ENCODE results near the gene KIF5C. TPM values are rescaled to one million over a fixed set of nuclear protein-coding genes. Genes with fewer than 3 reads are reported as not detected.

KIF5C gene
- total RNA-seq, 2 experiments from 2014 or later = 13.5 to 14.1 TPM

DNA sequence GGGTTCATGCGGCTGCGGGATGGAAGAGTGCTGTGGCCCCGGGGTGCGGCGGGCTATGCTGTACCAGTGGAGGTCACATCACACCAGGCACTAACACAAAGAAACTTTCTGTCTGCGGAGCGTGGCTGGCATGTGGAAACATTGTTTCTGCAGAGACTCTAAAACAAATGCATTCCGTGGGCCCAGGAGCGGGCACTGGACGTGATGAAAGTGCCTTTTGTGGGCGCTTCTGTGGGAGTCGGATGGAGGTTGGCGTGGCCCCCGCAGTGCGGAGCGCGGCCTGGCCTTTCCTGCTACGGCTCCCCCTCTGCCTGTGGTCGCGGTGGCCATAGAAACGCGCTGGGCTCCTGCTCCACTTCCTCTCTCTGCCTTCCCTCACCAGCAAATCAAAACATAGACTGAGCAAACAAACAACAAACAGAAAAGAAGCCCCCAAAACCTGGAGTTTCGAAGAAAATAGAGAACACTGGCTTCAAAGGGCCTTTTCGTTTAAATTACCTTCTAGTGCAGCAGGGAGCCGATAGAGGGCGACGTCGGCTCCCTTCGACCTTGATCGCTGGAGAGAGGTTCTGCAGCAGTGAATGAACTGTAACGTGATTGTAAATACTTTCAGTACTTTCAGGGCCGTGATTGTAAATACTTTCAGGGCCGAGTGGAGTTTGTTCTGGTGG is 51.4 kb downstream of the KIF5C start:
- H3K4me3 Mint-ChIP-seq = peak overlapping the region; percentile 78
- POLR2A ChIA-PET = no interaction called here
- no peaks in the 10 kb centered on the region for H3K9me3 Mint-ChIP-seq (ENCODE audit: low read depth)
- H3K27me3 Mint-ChIP-seq = no peaks in the 10 kb centered on the region
- DNase-seq (peak; percentile 78), ATAC-seq (peak; percentile 84)
- CTCF ChIA-PET = interaction anchor here (0.6 to 1.7 kb wide), 19 partner anchors 9 to 883 kb away, joined by 3 to 14 read pairs (median 3); no protein-coding TSS in a partner anchor
- H3K27ac Mint-ChIP-seq = peak overlapping the region; percentile 88
- intact Hi-C loops (cut with DNase I, micrococcal nuclease) = loop anchor here (1.0 to 5.0 kb wide), 5 partner anchors 39 to 282 kb away; partner anchors contain the start of genes EPC2 (in 1 of the 2) and KIF5C (in 1 of the 2)
- H3K4me1 Mint-ChIP-seq = peaks cover 16% of the 10 kb centered on the region
- peaks cover 2% of the 10 kb centered on the region for H3K36me3 Mint-ChIP-seq (ENCODE audit: low read depth)

DNA sequence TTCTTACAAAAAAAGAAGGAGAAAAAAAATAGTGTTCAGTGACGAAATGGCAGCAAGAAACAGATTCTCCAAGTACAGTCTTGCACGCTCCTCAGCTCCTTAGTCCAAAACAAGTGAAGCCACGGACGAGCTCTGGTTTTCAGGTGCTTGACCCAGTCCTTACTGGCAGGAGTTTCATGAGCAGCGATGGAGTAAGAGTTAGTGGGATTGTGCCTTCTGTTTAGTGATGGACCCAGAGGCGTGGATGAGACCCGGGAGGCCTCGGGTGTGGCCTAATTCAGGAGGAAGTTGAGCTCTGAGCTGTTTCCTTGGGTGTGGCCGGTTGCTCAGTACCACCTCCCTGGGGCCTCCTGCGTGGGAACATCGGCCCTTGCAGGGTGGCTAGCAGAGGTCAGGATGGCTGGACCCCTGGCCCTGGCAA is 52.0 kb downstream of the KIF5C start:
- peak; percentile 90 for ATAC-seq
- H3K9me3 Mint-ChIP-seq (ENCODE audit: low read depth) = no peaks in the 10 kb centered on the region
- ChIA-PET POLR2A (no interaction called here), CTCF (interaction anchor here (0.5 to 1.7 kb wide), 20 partner anchors 9 to 713 kb away, joined by 3 to 14 read pairs (median 3); no protein-coding TSS in a partner anchor)
- H3K4me1 Mint-ChIP-seq = peaks cover 16% of the 10 kb centered on the region
- H3K27me3 Mint-ChIP-seq = no peaks in the 10 kb centered on the region
- intact Hi-C loops (cut with DNase I, micrococcal nuclease) = loop anchor here (1.0 to 5.0 kb wide), 6 partner anchors 40 to 907 kb away; partner anchors contain the start of genes ORC4 (in 2 of the 2), EPC2 (in 1 of the 2) and KIF5C (in 1 of the 2)
- H3K4me3 Mint-ChIP-seq = peak overlapping the region; percentile 78
- peak overlapping the region; percentile 88 for H3K27ac Mint-ChIP-seq
- peaks cover 2% of the 10 kb centered on the region for H3K36me3 Mint-ChIP-seq (ENCODE audit: low read depth)
- DNase-seq = peak; percentile 63

DNA sequence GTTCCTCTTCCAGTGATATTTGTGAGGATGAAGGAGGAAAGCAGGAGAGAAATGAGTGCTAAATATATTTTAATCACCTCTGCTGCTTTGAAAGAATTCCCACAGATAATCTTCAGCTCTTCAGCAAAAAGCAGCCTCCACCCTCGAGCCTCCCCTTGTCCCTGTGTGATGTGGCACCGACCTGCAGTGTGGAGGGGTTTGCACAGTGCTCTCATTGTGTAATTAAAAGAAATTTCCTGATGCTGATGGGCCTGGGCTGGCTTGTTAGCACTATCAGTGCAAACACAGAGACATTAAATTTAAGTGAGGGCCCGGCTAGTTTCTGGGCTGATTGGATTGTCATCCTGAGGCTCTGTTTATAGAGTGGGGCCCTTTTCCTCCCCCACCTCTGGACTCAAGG is 53.4 kb downstream of the KIF5C start:
- CTCF ChIA-PET = no interaction called here
- POLR2A ChIA-PET = interaction anchor here (0.6 kb wide), 1 partner anchor 54 kb away, joined by 4 read pairs; no protein-coding TSS in a partner anchor
- no peak overlapping the region for H3K4me3 Mint-ChIP-seq

DNA sequence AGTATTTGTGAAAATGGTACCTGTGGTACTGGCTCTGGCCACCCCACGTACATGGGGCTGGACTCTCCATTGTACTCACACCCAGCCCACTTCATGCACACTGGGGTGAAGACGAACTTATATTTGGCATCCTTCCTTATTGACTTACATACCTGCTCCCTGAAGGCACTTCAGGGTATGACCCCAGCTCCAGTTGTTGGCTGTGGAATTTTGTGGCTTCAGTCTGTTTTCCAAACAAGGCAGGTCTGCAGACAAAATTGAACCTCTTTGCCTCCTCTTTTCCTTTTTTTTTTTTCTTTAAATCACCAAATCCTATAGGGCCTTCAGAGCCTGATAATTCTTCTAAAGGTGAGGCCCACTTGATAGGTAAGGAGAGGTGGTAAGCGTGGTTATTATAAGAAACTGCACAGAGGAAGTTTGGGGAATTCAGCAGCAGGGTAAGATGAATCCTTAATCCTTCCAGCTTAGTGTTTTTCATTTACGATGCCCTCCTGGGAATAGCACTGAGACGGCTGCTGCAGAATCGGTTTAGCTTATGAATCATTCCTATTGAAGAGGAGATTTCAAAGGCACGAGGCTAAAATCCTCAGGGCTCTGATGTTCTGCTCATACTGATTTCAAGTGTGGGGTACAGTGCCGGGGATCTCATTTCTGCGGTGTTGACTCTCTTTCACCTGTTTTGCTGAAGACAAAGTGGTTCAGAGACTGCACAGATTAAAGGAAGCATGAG is 55.2 kb downstream of the KIF5C start:
- H3K4me3 Mint-ChIP-seq = no peak overlapping the region
- no peaks in the 10 kb centered on the region for H3K9me3 Mint-ChIP-seq (ENCODE audit: low read depth)
- H3K36me3 Mint-ChIP-seq (ENCODE audit: low read depth) = no peaks in the 10 kb centered on the region
- no peaks in the 10 kb centered on the region for H3K27me3 Mint-ChIP-seq
- H3K4me1 Mint-ChIP-seq = peaks cover 16% of the 10 kb centered on the region
- CTCF ChIA-PET = interaction anchor here (0.6 to 1.4 kb wide), 2 partner anchors 60 to 87 kb away, joined by 4 to 6 read pairs; no protein-coding TSS in a partner anchor
- no peak for ATAC-seq
- DNase-seq = no peak
- POLR2A ChIA-PET = interaction anchor here (0.6 kb wide), 1 partner anchor 81 kb away, joined by 3 read pairs; no protein-coding TSS in a partner anchor
- intact Hi-C loops (cut with DNase I, micrococcal nuclease) = no loop called here
- no peak overlapping the region for H3K27ac Mint-ChIP-seq

More for the DNA sequence above, 53.4 kb downstream of the KIF5C start:
- no peak overlapping the region for H3K27ac Mint-ChIP-seq
- peaks cover 16% of the 10 kb centered on the region for H3K4me1 Mint-ChIP-seq
- no peaks in the 10 kb centered on the region for H3K27me3 Mint-ChIP-seq
- intact Hi-C loops (cut with DNase I, micrococcal nuclease) = loop anchor here (5.0 kb wide), 2 partner anchors 41 to 59 kb away; no protein-coding TSS in a partner anchor
- no peaks in the 10 kb centered on the region for H3K9me3 Mint-ChIP-seq (ENCODE audit: low read depth)
- ATAC-seq (no peak), DNase-seq (no peak)
- no peaks in the 10 kb centered on the region for H3K36me3 Mint-ChIP-seq (ENCODE audit: low read depth)

DNA sequence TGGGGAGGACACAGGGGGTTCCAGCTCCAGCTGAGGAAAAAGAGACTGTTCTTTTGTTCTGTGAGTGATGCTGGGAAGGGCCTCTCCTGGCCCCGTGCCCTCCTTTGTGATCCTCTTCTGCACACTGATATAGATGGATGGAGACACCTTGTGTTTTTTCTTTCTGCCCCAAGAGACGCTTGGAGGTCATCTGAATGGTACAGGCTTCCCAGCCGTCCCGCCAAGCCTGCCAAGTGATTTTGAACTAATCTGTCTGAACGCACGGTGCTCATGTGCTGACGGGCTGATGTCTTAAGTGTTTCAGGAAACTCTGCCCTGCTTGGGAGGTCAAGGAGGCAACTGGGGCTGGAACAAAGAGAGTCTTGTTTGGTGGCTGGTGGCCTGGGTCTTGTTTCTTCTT is 57.5 kb downstream of the KIF5C start:
- ATAC-seq (no peak), DNase-seq (no peak)
- ChIA-PET CTCF (no interaction called here), POLR2A (no interaction called here)
- Mint-ChIP-seq H3K4me3 (no peak overlapping the region), H3K36me3 (ENCODE audit: low read depth) (no peaks in the 10 kb centered on the region), H3K27ac (no peak overlapping the region), H3K4me1 (no peaks in the 10 kb centered on the region), H3K9me3 (ENCODE audit: low read depth) (no peaks in the 10 kb centered on the region), H3K27me3 (no peaks in the 10 kb centered on the region)
- intact Hi-C loops (cut with DNase I, micrococcal nuclease) = no loop called here

DNA sequence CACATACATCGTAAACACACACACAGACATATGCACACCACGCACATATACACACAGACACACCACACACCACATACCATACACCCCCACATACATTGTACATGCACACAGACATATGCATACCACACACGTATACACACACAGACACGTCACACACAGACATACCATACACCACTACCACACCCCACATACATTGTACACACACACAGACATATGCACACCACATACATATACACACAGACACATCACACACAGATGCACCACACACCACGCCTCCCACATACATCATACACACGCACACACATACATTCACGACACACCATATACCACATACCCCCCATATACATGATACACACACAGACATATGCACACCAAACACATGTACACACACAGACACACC is 58.4 kb downstream of the KIF5C start:
- CTCF ChIA-PET = no interaction called here
- H3K36me3 Mint-ChIP-seq (ENCODE audit: low read depth) = no peaks in the 10 kb centered on the region

DNA sequence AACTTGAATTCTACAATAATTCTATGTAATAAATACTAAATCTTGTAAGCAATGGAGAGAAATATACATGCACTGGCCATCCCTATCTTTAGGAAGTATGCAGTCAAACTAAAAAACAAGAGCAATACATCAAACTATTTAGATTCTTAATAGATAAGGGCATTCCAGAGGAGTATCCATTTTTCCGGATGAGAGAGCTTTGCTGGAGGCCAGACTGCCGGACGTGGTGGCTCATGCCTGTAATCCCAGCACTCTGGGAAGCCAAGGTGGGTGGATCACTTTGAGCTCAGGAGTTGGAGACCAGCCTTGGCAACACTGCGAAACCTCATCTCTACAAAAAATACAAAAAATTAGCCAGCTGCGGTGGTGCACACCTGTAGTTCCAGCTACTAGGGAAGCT is 60.8 kb downstream of the KIF5C start:
- no peaks in the 10 kb centered on the region for H3K9me3 Mint-ChIP-seq (ENCODE audit: low read depth)
- no peak for ATAC-seq
- DNase-seq = no peak
- ChIA-PET CTCF (interaction anchor here (2.7 kb wide), 1 partner anchor 9 kb away, joined by 14 read pairs; no protein-coding TSS in a partner anchor), POLR2A (no interaction called here)
- no peaks in the 10 kb centered on the region for H3K27me3 Mint-ChIP-seq
- H3K4me1 Mint-ChIP-seq = no peaks in the 10 kb centered on the region
- no peaks in the 10 kb centered on the region for H3K36me3 Mint-ChIP-seq (ENCODE audit: low read depth)
- H3K4me3 Mint-ChIP-seq = no peak overlapping the region
- no peak overlapping the region for H3K27ac Mint-ChIP-seq
- intact Hi-C loops (cut with DNase I, micrococcal nuclease) = no loop called here

More for the DNA sequence above, 58.4 kb downstream of the KIF5C start:
- POLR2A ChIA-PET = no interaction called here
- Mint-ChIP-seq H3K27ac (no peak overlapping the region), H3K27me3 (no peaks in the 10 kb centered on the region), H3K4me1 (no peaks in the 10 kb centered on the region), H3K4me3 (no peak overlapping the region), H3K9me3 (ENCODE audit: low read depth) (no peaks in the 10 kb centered on the region)
- ATAC-seq (no peak), DNase-seq (no peak)
- intact Hi-C loops (cut with DNase I, micrococcal nuclease) = no loop called here

DNA sequence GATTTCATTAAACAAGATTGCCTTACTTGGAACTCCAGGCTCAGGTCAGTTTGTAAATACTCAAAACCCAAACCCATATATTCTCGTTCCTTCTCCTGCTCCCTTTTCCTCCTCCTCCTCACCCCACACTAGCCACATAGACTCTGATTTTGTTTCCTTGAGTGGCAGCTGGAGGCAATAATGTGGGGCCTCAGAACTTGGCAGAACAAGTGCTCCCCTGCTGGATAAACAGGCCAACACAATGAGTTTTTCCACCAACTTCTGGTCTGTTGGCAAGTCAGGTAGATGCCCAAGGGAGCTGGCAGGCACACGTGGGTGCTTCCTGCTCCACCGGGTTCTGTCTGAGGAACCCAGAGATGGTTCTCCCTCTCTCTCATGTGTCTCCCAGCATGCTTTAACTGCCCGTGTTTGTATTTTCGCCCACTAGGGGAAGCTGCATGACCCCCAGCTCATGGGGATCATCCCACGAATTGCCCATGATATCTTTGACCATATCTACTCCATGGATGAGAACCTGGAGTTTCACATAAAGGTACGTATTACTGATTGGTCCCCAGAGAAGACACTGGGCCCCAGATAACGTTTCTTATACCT is 61.9 kb downstream of the KIF5C start:
- ATAC-seq (no peak), DNase-seq (no peak)
- Mint-ChIP-seq H3K4me1 (no peaks in the 10 kb centered on the region), H3K36me3 (ENCODE audit: low read depth) (no peaks in the 10 kb centered on the region), H3K4me3 (no peak overlapping the region), H3K27ac (no peak overlapping the region), H3K9me3 (ENCODE audit: low read depth) (no peaks in the 10 kb centered on the region), H3K27me3 (no peaks in the 10 kb centered on the region)
- ChIA-PET POLR2A (no interaction called here), CTCF (interaction anchor here (1.0 to 2.7 kb wide), 2 partner anchors 10 to 462 kb away, joined by 3 to 14 read pairs; no protein-coding TSS in a partner anchor)
- intact Hi-C loops (cut with DNase I, micrococcal nuclease) = no loop called here

DNA sequence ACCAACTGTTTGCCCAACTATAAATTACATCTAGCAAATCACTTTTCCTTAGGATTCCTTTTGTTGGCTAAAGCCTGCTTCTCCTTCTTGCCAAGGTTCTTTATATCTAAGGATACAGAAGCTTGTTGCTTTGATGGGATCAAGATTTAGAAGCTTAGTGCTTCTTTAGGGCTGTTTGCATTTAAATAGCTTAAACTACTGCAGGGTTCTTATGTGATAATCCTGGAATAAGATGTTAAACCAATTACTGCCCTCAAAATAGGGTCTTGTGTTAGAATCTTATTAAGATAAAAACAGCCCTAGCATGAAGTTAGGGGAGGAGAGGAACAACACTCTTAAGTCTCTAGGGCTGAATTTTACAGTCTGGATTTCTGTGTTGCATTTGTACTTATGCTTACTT is 64.2 kb downstream of the KIF5C start:
- DNase-seq = no peak
- CTCF ChIA-PET = no interaction called here
- peaks cover 7% of the 10 kb centered on the region for H3K36me3 Mint-ChIP-seq (ENCODE audit: low read depth)
- H3K9me3 Mint-ChIP-seq (ENCODE audit: low read depth) = no peaks in the 10 kb centered on the region
- H3K27me3 Mint-ChIP-seq = no peaks in the 10 kb centered on the region
- H3K4me3 Mint-ChIP-seq = no peak overlapping the region
- no peak for ATAC-seq
- POLR2A ChIA-PET = no interaction called here
- no peaks in the 10 kb centered on the region for H3K4me1 Mint-ChIP-seq
- intact Hi-C loops (cut with DNase I, micrococcal nuclease) = no loop called here
- H3K27ac Mint-ChIP-seq = no peak overlapping the region

DNA sequence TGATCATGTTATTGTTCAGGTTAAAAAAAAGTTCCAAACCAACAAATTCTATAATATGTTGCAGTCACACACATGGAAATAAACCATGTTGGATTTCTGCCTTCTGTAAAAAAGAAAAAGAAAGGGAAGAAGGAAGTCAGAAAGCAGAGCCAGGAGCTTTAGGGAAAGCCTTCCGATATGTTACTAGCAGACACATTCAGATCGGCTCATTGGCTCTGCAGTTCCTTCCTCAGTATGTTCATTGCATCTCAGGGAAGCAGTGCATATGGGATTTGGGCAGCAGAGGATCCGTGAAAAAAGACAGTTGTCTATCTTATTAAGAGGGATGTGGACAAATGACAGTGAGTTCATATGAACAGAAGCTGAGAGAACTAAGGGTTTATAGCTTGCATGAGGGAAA is 68.1 kb downstream of the KIF5C start:
- DNase-seq = no peak
- no peak overlapping the region for H3K4me3 Mint-ChIP-seq
- H3K27ac Mint-ChIP-seq = no peak overlapping the region
- peaks cover 10% of the 10 kb centered on the region for H3K36me3 Mint-ChIP-seq (ENCODE audit: low read depth)
- CTCF ChIA-PET = interaction anchor here (0.7 to 1.3 kb wide), 3 partner anchors 16 to 309 kb away, joined by 3 read pairs; no protein-coding TSS in a partner anchor
- H3K4me1 Mint-ChIP-seq = no peaks in the 10 kb centered on the region
- intact Hi-C loops (cut with DNase I, micrococcal nuclease) = no loop called here
- no peak for ATAC-seq
- POLR2A ChIA-PET = no interaction called here
- no peaks in the 10 kb centered on the region for H3K9me3 Mint-ChIP-seq (ENCODE audit: low read depth)
- no peaks in the 10 kb centered on the region for H3K27me3 Mint-ChIP-seq

DNA sequence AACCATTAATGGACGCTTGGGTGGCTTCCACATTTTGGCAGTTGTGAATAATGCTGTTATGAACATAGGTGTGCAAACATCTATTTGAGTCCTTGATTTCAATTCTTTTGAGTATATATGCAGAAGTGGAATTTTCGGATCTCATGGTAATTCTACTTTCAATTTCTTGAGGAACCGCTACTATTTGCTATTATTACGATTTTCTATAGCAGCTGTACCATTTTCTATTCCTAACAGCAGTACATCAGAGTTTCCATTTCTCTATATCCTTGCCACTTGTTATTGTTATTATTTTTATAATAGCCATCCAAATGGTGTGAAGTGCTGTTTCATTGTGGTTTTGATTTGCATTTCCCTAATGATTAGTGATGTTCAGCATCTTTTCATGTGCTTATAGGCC is 69.5 kb downstream of the KIF5C start:
- POLR2A ChIA-PET = no interaction called here
- Mint-ChIP-seq H3K4me3 (no peak overlapping the region), H3K27me3 (no peaks in the 10 kb centered on the region), H3K27ac (no peak overlapping the region), H3K36me3 (ENCODE audit: low read depth) (peaks cover 11% of the 10 kb centered on the region), H3K4me1 (no peaks in the 10 kb centered on the region), H3K9me3 (ENCODE audit: low read depth) (no peaks in the 10 kb centered on the region)
- CTCF ChIA-PET = interaction anchor here (0.7 kb wide), 1 partner anchor 1012 kb away, joined by 3 read pairs; no protein-coding TSS in a partner anchor
- DNase-seq = no peak
- intact Hi-C loops (cut with DNase I, micrococcal nuclease) = no loop called here
- ATAC-seq = no peak
